HG03354 (cell line): ENCODE measurements around the gene MAU2.
"Not testable (repeated sequence)": the region's sequence is repeated elsewhere in the genome, so short reads cannot be mapped to it uniquely, and the experiment has no call there.

Experiments used
- ATAC-seq: cut with Tn5 transposase; IDR thresholded peaks from one replicate; pipeline ENCODE4 v1.9.1; 2021; ENCODE audit warnings: mild to moderate bottlenecking; ENCODE audit not compliant: unreplicated experiment, poor library complexity, severe bottlenecking

MAU2 gene

DNA sequence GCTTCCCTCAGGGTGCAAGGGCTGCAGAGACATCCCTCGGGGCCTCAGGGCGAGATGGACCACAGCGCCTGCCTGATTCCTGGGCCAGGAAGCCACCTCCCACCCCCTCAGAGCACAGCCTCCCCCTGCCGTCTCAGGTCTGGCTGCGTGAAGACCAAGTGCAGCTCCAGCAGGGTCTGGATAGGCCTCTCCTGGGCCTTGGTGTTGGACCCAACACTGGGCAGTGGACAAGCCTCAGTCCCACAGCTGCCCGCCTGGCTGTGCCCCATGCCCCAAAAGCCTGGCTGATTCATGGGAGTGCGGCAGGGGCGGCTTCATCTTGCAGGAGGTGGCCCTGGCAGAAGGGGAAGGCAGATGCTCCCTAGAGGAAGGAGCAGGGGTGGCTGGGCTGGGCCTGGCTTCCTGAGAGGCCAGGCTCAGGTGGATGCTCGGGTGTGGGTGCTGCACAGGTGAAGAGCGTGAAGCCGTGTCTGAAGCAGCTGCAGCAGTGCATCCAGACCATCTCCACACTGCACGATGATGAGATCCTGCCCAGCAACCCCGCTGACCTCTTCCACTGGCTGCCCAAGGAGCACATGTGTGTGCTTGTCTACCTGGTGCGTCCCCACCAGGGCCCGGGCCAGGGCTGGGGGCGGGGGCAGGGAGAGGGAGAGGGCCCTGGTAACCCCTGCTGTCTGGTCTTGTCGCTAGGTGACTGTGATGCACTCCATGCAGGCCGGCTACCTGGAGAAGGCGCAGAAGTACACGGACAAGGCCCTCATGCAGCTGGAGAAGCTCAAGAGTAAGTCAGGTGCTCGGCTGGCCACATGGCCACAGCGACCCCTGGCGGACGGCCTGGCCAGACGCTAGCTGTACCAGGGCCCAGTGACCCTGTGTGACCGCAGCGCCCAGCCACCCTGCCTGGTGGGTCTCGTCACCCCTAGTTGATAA lies 21.7 kb downstream of the MAU2 start:
- ATAC-seq = no peak

DNA sequence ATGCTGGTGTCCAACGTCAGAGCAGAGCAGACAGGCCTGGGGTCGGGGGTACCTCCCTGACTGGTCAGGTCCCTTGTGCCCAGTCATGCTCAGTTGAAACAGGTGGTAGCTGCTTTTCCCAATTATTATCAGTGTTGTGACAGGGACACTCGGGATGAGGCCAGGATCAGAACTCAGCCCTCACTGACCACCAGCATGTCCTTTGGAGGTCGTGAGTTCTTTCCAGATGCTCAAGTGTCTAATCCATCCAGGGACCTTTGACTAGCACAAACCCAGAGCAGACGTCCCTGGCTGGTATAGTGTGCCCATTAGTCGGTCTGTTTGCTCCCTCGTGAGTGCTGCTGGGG lies 22.4 kb downstream of the MAU2 start:
- no peak for ATAC-seq

GRCh38 chr19:19343762-19344161 lies 23.1 kb downstream of the MAU2 start:
- no peak for ATAC-seq

DNA sequence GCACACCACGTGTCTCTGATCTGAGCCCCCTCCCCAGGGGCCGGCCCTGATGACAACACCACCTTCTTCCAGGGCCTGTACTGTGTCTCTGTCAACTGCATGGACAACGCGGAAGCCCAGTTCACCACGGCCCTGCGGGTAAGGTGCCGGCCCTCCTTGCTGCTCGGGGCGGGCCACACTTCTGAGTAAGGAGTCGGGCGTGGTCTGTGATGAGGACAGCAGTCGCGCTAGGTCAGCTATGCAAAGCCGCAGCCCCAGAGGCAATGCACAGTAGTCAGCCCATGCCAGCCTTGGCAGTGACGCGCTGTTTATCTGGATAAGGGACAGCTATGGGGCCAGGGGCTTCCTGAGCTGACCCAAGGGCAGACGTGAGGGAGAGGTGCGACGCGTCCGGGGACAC lies 24.6 kb downstream of the MAU2 start:
- ATAC-seq = no peak

DNA sequence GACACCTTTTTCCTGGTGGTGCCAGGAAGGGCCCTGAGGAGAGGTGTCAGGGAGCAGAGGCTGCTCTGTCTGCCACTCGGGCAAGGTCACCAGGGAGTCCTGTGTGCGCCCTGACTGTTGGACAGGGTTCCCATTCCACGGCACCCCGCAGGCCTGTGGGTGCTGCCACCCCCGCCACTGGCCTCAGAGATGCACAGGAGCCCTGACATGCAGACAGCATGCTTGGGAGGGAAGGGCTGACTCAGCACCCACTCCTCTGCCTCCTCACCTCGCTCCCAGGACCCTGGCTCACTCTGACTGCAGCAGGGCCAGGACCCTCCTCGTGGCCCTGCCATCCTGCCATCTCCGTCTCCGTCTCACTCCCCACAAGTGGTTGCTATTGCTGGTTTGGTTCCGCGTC lies 25.3 kb downstream of the MAU2 start:
- no peak for ATAC-seq

DNA sequence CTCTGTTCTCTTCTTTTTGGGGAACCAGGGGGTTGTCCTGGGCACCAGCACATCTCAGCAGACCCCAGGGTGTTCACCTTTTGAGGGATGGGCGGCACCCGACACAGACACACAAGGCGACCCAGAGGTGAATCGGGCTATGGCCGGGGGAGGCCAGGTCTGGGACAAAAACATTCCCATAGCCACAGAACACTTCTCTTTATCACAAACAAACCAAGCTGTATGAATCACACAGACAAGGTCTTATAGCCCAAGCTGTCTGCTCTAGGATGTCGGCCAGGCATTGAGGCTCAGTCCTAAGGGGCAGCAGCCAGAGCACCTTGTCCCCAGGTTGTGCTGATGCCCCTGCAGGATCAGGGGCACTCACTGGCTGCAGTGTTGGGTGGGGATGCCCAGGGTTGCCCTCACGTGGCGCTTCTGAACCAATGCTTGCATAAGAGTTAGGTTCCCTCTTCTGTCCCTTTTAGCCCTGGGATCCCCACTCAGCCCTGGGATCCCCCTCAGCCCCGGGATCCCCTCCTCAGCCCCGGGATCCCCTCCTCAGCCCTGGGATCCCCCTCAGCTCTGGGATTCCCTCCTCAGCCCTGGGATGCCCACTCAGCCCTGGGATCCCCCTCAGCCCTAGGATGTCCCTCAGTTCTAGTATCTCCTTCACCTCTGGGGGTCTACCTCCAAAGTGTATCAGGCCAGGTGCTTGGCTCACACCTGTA lies 26.9 kb downstream of the MAU2 start:
- ATAC-seq = no peak

GRCh38 chr19:19348266-19348665 lies 27.6 kb downstream of the MAU2 start:
- no peak for ATAC-seq

DNA sequence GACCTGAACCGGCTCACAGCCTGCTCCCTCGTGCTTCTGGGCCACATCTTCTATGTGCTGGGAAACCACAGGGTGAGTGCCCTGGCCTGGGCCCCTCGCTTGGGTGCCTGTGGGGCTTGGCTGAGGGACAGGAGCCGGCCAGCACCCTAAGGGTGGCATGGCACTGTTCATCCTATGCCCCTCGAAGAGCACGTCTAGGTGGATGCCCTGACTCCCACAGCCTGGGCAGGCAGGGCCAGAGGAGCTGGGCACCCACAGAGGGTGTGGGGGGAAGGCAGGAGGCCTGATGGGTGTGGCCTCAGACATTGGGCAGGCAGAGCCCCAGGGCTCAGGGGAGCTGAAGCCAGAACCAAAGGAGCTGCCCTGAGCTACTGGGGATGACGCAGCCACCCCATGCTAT lies 28.7 kb downstream of the MAU2 start:
- ATAC-seq = no peak

- ATAC-seq = not testable (repeated sequence)
Measured at GRCh38 chr19:19350756-19351155, 30.1 kb downstream of the MAU2 start.

DNA sequence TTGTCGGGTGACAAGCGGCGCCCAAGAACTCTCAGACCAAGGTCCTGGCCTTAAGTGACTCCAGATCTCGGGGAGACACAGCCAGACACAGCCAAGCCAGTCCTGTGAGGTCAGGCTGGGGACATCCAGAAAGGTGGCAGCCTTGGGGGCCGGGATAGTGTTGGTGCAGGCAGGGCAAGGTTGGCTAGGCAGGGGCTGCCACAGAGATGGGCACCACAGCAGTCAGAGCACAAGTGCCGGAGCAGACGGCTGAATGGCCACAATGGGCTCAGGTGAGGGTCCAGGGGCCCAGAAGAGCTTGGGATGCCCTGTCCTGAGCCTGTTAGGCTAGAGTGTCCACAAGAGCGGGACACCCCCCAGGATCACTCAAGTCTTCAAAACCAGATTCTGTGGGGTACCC lies 32.2 kb downstream of the MAU2 start:
- no peak for ATAC-seq

- ATAC-seq = no peak
Measured at GRCh38 chr19:19354007-19354406, 33.4 kb downstream of the MAU2 start.

DNA sequence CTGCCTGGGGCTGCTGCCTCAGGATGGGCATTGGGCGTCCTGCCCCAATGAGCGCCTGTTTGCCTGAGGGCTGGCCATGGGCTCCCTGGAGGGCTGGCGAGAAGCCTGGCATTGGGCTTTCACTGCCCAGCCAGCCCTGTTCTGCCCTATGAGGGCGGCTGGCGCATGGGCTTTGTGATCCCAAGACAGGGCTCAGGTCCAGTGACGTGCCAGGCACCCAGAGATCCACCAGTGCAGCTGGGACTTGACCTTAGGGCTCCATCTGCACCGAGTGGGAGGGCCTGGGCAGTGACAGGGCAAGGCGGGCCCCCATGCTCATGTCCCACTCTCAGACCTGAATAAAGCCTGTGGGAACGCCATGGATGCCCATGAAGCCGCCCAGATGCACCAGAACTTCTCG lies 34.3 kb downstream of the MAU2 start:
- no peak for ATAC-seq

DNA sequence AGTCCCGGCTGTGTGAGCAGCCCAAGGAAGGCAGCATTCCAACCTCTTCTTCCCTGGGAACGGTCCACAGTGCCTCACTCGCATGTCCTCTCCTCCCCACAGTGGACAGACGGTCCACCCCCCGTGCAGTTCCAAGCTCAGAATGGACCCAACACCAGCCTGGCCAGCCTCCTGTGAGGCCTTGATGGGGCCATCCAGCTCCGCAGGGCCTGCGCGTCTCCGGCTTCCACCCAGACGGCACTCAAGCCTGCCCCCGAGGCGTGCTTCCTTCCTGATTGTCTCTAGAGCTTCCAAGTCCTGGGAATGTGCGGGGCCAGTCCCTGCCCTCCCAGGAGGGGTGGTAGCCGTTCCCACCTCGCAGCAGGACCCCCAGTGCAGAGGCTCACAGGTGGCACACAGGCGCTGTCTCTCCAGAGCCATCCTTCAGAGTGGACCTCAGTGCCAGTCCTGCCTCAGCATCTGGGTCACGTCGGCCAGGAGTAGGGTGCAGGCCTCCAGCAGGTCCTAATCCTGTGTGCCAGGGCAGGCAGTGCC lies 35.0 kb downstream of the MAU2 start:
- ATAC-seq = no peak

- no peak for ATAC-seq
Measured at GRCh38 chr19:19356500-19356899, 35.9 kb downstream of the MAU2 start.

DNA sequence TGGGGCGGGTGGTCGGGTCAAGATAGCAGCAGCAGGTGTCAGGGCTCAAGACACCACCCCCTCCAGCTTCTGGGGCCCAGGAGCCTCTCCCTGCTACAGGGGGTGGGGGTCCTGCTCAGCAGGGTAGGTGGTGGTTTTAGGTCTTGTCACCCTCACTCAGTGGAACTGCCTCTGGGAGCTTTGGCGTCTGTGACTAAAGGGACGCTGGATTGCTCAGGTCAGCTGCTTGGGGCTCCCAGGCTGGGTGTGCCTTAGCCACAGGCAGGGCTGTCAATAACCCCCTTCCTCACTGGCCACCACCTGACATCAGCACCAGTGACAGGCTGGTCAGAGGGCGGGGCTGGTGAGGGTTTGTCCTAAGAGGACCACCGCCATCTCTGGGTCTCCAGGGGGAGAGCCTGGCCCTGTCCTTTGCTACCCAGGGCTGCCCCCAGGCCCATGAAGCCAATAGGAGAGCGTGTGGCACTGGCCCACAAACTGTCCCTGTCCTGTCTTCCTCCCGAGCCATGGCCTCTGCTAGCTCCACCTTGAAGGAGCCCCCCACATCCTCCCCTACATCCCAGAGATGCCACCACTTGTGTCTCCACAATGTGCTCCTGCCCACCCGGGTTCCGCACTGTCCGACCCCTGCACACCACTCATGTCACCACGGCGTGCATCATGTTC lies 36.4 kb downstream of the MAU2 start:
- ATAC-seq = no peak

GRCh38 chr19:19361075-19361594 lies 40.5 kb downstream of the MAU2 start:
- ATAC-seq = peak; percentile 67

- no peak for ATAC-seq
Measured at GRCh38 chr19:19362075-19362474, 41.4 kb downstream of the MAU2 start.

- ATAC-seq = peak; percentile 71
Measured at GRCh38 chr19:19366434-19367396, 46.1 kb downstream of the MAU2 start.

- no peak for ATAC-seq
Measured at GRCh38 chr19:19368087-19368486, 47.5 kb downstream of the MAU2 start.
